Amniotic epithelial cell (primary cell): ENCODE measurements around the gene TMEM69.
A peak's percentile ranks its signal among the peaks of the same experiment; 100 is the strongest.
"Not testable (repeated sequence)": the region's sequence is repeated elsewhere in the genome, so short reads cannot be mapped to it uniquely, and the experiment has no call there.

Experiments used
- DNase-seq: peaks from one replicate; pipeline ENCODE4 v3.0.0-alpha.2; 2010; ENCODE audit warnings: low read depth

Gene TMEM69, protein sequence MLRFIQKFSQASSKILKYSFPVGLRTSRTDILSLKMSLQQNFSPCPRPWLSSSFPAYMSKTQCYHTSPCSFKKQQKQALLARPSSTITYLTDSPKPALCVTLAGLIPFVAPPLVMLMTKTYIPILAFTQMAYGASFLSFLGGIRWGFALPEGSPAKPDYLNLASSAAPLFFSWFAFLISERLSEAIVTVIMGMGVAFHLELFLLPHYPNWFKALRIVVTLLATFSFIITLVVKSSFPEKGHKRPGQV

DNA sequence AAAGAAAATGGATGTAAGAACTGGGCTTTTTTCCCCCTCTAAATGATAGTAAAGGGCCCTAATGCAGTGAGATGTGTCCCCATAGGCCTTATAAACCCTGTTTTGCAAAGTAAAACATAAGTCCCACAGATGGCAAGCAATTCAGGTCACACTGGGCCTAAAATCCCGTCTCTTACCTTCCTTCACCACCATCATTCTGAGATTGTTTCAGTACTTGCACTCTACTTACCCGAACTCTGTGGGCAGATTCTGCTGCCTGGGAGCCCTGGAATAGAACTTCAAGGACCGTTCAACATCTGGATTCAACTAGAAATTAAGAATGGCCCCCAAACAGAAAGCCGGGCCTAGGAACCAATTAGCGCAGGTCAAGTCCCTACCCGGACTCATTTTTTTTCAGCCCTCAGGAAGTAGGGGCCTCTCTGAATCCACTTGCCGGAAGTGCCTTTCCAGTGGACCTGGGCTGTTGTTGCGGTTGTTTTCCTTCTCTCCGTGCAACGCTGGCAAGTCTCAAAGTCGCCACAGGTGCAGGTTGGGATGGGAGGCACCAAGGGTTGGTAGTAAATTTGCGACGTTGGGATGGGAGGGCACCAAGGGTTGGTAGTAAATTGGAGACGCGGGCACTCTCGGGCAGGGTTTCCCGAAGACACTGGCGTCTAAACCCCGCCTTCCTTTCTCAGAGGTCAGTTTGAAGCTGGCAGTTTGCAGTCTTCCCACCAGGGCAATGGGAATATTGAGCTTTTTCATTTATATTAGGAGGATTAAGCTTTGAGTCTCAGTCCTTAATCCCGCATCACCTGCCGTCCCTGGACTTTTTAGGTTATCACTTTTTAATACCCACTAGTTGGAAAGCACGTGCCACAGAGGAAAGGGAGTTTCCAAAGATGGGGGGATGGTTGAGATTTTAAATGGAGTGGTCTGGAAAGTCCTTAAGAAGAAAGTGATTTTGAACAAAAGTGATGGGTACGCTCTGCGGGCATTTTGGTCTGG is at the start of gene TMEM69:
Gene TMEM69, plus strand, starts transcription at position 428 of the 987 bp plus-strand sequence. CDS start 2,888 bp downstream, outside the sequence.
- peak; percentile 92 for DNase-seq

DNA sequence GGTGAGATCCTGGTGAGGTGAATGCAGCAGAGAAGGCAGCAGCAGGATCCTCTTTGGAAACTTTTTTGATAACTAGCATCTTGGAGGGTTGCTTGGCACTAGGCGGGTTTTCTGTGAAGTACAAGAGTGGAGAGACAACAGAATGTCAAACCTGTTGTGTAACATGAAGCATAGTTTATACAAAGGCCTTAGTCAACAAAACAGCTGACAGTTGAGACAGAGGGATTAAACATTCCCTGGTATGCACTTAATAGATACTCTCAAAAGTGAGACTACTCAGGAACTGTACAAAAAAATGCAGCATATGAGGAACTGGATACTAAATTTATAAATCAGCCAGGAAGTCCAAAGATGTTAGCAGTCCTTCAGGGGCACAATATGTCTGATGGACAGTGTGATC is 47.7 kb upstream of the TMEM69 start:
- DNase-seq = peak; percentile 51

DNA sequence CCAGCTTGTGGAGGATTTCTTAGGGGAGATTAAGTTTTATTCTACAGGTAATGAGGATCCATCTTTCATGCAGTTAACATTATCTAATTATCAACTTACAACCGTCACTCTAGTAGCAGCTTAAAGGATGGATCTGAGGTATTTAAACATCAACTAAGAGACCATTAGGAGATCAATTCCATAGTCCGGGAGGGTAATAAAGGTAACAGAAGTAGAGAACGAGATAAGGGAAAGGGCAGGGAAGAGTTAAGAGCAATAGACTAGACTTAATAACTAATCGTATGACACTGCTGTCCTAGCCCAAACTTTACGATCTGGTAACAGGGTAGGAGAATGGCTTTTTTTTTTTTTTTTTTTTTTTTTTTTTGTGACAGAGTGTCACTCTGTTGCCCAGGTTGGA is 44.7 kb upstream of the TMEM69 start:
- DNase-seq = no peak

DNA sequence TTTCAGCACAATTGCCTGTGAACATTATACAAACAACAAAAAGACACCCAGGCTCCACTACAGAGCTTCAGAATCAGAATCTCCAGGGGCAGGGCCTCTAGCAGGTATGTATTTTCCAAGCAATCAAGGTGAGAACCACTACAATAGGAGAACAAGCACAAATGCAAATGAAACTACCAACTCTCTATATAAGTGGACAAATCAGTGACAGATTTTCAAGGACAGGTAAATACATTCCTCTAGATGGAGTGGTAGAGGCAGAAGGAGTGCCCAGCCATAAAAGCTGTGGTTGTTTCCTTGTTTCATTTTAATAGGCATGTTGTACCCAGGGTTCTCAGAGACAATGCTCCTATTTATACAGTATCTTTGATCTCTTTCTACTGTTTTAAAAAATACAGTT is 44.0 kb upstream of the TMEM69 start:
- DNase-seq = no peak

DNA sequence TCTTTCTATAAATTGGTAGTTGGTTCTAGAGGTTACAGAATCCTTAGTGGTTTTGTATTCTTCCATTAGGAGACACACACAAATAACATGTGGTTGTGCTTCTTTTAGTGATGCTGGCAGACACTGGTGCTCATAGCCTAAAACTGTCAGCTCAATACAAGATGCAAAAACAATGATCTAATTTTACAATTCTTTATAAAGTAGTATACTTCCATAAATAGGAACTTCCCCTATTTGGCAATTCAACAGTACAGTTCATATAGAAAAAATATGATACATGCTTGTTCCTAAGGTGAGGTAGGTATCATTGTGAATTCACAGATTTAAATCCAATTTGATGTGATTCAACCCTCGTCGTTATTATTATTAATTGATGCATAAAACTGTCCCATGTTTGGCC is 43.3 kb upstream of the TMEM69 start:
- DNase-seq = no peak

DNA sequence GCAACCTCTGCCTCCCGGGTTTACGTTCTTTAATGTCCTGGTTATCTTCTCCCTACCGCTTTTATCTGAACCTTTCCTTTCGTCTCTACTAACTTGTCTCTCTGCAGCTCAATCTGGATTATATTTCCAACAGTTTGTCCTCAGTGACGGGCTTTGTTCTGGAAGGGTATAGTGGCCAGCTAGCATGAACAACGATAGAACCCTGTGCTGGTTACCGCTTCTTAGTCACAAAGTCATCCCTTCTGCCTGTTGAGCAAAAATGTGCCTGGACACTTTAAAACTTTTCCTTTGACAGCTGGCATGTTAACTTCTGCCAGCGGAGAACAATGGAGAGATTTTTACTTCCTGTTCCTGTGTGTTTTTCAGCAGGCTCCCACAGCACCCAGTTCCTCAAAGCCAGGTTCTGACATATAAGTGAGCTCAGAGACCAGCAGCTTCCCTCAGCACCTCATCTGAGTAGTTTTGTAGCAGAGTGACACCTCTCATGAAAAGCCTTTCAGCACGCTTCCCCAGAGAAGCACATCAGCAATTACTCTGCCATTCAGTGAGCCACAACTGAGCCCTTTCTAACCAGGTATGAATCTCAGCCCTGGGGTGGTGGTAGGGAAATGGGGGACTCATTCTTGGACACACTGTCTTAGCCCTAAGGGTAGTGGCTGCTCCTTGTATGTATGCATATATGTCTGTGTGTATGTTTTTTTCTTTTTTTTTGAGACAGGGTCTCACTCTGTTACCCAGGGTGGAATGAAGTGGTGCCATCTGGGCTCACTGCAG is 40.5 kb upstream of the TMEM69 start:
- no peak for DNase-seq

DNA sequence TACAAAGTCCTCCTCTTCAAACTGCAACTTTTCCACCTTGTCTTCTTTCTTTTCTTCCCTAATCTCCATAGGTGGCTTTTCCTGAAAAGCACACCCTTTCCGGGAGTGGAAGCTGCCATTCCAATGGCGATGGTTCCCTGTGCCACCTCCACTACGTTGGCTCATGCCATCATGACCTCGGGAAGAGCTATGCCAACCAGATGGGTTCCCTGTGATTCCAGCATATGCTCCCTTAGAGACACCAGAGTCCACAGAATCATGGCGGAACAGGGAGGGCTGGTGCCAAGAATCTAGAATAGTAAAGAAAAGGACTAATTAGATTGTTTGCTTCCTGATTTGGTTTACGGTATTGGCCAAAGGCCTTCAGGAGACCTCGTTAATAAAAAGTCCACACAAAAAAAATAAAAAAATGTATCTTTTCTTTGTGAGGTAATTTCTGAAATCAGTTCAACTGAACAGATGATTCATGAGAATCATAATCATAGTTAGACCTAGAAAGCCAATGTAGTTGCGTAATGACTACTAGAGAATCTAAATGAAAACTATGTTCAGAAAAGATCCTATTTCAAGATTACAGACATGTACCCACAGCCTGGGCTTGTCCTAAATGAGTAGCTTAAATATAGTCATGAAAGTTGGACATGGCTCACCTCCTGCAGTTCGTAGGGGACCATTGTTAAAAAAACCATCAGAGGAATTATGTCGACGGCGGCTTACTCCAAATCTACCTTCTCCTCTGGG is 33.3 kb upstream of the TMEM69 start:
- peak; percentile 61 for DNase-seq

DNA sequence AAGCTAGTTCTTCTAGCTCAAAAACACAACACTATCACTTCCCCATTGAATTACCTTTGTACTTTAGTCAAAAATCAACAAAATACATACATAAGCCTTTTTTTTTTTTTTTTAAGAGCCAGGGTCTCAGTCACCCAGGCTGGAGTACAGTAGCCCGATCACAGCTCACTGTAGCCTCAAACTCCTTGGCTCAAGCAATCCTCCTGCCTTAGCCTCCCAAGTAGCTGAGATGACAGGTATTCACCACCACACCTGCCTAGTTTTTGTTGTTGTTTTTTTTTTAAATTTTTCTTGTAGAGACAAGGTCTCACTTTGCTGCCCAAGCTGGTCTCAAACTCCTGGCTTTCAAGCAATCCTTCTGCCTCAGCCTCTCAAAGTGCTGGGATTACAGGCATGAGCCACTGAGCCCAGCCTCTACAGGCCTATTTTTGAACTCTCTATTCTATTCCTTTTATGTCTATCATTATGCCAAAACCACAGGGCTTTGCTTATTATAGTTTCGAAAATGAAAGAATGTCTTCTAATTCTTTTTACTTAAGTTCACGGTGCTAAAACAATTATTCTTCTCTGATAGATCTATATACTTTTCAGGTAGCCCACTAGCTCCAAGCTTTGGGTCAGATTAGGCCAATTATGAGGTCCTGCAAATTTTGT is 31.3 kb upstream of the TMEM69 start:
- no peak for DNase-seq

DNA sequence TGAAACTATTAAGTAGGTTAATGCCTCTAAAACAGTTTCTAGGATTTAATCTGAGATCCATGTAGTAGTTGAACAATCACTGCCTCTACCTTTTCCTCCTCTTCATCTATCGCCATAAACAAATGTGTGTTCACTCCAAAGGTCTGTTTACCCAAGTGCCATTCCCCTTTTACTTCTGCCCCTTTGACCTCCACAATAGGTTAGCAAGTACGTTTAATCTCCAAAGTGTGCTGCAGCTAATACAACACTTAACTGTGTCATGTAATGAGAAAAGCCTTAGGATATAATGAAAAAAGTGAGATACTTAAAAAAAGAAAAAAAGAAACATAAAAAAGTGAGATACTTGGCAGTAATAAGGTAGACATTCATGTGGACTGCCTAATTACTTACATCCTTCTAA is 29.8 kb upstream of the TMEM69 start:
- no peak for DNase-seq

DNA sequence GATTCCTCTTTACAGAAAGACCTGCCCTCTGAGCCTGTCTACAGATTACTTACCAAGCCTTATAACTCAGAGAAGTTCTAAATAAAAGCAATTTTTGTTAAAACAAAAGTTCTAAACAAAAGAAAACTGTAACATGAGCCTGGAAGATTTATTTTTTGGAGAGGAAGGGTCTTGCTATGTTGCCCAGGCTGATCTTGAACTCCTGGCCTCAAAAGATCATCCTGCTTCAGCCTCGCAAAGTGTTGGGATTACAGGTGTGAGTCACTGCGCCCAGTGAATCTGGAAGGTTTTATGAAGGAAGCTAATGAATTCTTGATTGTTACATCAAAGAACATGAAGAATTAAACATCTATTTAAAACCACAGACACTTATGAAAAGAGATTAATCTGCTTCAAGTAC is 28.8 kb upstream of the TMEM69 start:
- no peak for DNase-seq

DNA sequence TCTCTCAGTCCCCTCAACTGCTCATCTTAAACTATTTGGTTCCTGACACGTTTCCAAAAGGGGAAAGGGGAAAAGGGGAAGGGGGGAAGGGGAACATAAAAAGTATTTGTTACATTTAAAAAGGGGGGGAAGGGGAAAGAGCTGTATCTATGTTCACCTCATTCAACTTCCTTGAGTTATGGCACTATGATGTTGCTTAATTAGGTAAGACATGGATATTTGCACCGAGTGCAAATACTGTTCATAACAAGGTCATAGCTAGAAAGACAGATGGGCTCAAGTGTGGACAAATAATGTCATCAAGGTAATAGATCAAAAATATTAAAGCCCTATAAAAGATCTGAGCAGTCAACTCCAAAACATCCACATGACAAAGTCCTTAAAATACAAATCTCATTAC is 27.6 kb upstream of the TMEM69 start:
- no peak for DNase-seq

DNA sequence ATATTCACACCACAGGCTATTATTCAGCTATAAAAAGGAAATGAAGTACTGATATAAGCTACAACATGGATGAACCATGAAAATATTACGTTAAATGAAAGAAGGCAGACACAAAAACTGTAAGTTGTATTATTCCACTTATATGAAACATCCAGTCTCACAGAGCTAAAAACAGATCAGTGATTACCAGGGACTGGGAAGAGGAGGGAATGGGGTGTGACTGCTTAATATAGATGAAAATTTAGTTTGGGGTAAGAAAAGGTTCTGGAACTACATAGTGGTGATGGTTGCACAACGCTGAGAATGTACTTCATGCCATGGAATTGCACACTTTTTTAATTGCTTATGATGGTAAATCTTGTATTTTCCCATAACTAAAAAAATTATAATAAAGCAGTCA is 21.1 kb upstream of the TMEM69 start:
- DNase-seq = no peak

DNA sequence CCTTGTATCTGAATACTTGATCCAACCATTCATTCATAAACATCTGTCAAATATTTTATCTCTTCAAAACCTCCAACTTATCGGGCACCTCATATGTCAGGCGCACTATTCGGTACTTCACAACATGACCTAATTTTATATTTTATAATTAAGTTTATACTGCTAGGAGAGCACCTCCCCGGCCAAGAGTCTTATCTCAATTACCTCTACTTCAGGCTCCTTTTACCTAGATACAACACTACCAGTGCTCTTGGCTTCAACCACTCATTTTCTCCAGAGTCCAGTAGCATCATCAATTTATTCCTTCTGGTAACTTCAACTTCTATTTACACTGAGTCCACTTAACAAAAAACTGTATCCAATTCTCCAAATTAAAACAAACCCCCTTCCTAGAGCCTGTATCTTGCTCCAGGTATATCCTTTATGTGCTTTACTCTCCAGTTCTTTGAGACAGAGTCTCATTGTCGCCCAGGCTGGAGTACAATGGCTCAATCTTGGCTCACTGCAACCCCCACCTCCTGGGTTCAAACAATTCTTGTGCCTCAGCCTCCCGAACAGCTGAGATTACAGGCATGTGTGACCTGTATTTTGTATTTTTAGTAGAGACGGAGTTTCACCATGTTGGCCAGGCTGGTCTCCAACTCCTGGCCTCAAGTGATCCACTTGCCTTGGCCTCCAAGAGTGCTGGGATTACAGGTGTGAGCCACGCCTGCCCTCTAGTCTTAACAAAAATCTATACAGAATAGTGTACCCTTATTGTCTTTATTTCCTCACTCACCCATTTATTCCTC is 20.5 kb upstream of the TMEM69 start:
- DNase-seq = no peak

DNA sequence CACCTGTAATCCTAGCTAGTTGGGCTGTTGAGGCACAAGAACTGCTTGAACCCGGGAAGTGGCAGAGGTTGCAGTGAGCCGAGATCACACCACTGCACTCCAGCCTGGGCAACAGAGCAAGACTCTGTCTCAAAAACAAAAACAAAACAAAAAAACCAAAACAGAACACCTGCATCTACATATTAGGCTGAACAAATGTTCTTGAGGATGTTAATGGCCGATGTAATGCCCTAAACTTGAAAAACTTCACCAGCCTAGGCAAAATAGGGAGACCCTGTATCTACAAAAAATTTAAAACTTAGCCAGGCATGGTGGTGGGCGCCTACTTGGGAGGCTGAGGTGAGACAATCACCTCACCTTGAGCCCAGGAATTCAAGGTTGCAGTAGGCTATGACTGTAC is 19.5 kb upstream of the TMEM69 start:
- DNase-seq = no peak

DNA sequence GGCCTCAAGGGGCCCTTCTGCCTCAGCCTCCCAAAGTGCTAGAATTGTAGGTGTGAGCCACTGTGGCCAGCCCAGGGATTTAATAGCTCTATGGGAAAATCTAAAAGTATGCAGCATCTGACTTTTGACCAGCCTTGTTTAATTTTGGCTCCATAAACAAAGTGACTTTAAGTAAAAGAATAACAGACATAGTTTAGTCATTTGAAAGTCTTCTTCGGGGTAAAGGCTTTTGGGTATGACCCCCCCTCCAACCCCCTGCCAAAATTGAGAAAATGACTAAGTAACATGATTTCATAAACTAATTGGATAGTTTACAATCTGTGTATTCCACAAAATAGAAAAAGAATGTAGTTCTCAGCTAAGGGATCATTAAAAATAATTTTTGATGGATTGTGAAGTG is 18.6 kb upstream of the TMEM69 start:
- DNase-seq = no peak

DNA sequence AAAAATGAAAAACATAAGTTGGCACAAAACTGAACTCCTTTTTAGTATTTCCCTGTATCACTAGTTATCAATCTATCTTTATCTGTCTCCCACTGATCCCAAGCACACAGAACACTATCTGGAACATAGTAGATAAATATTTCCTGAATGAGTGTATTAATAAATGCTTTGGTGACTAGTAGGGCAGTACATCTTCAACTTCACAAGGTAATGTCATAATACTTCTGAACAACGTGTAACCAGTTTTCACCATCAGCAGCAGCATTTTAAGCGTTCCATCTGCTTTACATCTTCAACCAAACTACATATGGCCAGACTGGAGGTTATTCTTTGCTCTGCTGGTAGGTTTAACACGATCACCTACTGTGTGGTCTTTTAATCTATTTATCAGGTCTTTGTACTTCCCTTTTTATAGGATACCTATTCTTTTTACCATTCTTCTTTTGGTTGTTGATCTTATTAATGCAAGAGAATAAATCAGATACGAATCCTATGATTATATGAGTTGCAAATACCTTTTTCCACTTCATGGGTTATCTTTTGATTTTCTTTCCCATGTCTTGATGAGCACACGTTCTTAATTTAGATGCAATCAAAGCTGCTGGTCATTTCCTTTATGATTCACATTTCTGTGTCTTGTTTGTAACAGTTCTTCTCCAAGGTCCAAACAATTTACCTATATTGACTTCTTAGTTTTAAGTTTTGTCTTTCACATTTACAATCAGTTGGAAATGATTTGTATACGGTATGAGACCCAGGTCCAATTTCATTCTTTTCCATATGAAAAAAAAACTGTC is 17.9 kb upstream of the TMEM69 start:
- peak; percentile 58 for DNase-seq

DNA sequence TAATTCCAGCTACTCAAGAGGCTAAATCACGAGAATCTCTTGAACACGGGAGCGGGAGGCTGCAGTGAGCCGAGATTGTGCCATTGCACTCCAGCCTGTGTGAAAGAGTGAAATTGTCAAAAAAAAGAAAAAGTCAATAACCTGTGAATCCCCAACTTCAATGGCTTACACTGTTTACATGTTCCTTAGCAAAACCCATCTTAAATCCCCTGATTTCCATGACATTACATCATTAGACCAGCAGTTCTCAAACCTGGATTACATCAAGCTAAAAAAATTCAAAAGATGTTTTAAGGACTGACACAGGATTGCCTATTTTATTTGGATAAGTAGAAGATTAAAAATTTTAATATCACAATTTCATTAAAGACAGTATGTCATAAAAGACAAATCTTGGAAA is 14.0 kb upstream of the TMEM69 start:
- DNase-seq = no peak

DNA sequence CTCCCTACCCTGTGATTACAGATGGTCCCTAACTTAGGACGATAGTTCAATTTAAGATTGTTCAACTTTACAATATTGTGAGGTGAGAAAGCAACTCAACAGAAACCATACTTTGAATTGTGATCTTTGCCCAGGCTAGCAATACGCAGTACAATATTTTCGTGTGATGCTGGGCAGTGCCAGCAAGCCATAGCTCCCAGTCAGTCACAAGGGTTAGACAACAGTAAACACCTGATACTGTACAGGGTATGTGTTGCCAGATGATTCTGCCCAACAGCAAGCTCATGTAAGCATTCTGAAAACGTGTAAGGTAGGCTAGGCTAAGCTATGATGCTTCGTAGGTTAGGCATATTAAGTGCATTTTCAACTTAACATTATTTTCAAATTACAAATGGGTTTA is 13.5 kb upstream of the TMEM69 start:
- DNase-seq = no peak

DNA sequence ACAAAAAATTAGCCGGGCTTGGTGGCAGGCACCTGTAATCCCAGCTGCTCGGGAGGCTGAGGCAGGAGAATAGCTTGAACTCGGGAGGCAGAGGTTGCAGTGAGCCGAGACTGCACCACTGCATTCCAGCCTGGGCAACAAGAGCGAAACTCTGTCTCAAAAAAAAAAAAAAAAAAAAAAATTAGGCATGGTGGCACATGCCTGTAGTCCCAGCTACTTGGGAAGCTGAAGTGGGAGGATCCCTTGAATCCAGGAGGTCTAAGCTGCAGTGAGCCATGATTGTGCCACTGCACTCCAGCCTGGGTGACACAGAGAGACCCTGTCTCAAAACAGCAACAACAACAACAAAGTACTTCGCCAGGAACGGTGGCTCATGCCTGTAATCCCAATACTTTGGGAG is 11.4 kb upstream of the TMEM69 start:
- DNase-seq = not testable (repeated sequence)
